Measurements from ENCODE around the gene MACF1. TPM values are rescaled to one million over a fixed set of nuclear protein-coding genes. Genes with fewer than 3 reads are reported as not detected.

MACF1 gene
- polyA plus RNA-seq, 1 of the 3 experiments (the other 2 are of a cell fraction) = 37.6 TPM

GRCh38 chr1:39360731-39361130 is 156.2 kb downstream of the MACF1 start:
- Histone ChIP-seq H3K4me1 (ENCODE audit: control insufficient read depth in 1 of 2, insufficient read depth in 2 of 2, low read depth in 1 of 2, low read length in 1 of 2) (no peaks in the 10 kb centered on the region; a peak in 1 of 4 replicates), H3K9me3 (no peaks in the 10 kb centered on the region), H3K27ac (ENCODE audit: low read depth in 2 of 2, low read length in 1 of 2) (no peak overlapping the region), H3K4me3 (ENCODE audit: low read depth in 2 of 2, low read length in 1 of 2) (no peak overlapping the region), H3K36me3 (replicated peaks in 1 of 2; ENCODE audit: control insufficient read depth in 1 of 2, insufficient read depth in 2 of 2, low read length in 1 of 2) (peaks cover 62 to 71% of the 10 kb centered on the region in 2 experiments), H4K20me1 (ENCODE audit: insufficient read depth) (no peaks in the 10 kb centered on the region), H3K9me2 (no peaks in the 10 kb centered on the region), H3K79me2 (ENCODE audit: insufficient read depth) (peaks cover 10% of the 10 kb centered on the region; the same call in 1 of the 2 replicates), H3K27me3 (ENCODE audit: insufficient read depth) (no peaks in the 10 kb centered on the region), H3K4me2 (no peak overlapping the region), H3K9ac (no peak overlapping the region), H2AFZ (ENCODE audit: low read depth) (no peak overlapping the region), H3F3A (replicated peaks; ENCODE audit: insufficient read depth) (peaks cover 16% of the 10 kb centered on the region)
- TF ChIP-seq SIN3A (IDR thresholded peaks at IDR 0.05; ENCODE audit: borderline replicate concordance, low read depth, low read length) (no peak), YY1 (IDR thresholded peaks at IDR 0.05; ENCODE audit: low read depth) (no peak), ZBTB33 (IDR thresholded peaks at IDR 0.05; ENCODE audit: borderline replicate concordance, low read depth) (no peak), MEF2A (IDR thresholded peaks at IDR 0.05; ENCODE audit: borderline replicate concordance, low read depth) (no peak), GABPA (IDR thresholded peaks at IDR 0.05; ENCODE audit: low read depth) (no peak), RFX5 (IDR thresholded peaks at IDR 0.05; ENCODE audit: low read length) (no peak), USF1 (IDR thresholded peaks at IDR 0.05; ENCODE audit: borderline replicate concordance, low read depth) (no peak), ELF1 (IDR thresholded peaks at IDR 0.05) (no peak), FOSL2 (IDR thresholded peaks at IDR 0.05; ENCODE audit: borderline replicate concordance, low read depth) (no peak), REST (IDR thresholded peaks at IDR 0.05; ENCODE audit: low read depth, low read length) (no peak), POLR2AphosphoS5 (IDR thresholded peaks at IDR 0.05; ENCODE audit: low read depth, low read length) (no peak), FOXJ3 (CRISPR knock-in tag; IDR thresholded peaks at IDR 0.05) (no peak), SMC3 (IDR thresholded peaks at IDR 0.05; ENCODE audit: low read depth, low read length) (no peak)
- no peak for DNase-seq
- ChIA-PET POLR2A (no interaction called here), CTCF (interaction anchor here (1.6 kb wide), 1 partner anchor 168 kb away, joined by 4 read pairs; no protein-coding TSS in a partner anchor)
- 100% methylated on average over 1 of the region's 1 CpG for WGBS (ENCODE audit: low lambda C conversion rate)

Data from SK-N-SH (cell line).